GM19328 (cell line): Measurements from ENCODE around the gene ZNF497.
A peak's percentile ranks its signal among the peaks of the same experiment; 100 is the strongest.
"Not testable (repeated sequence)": the region's sequence is repeated elsewhere in the genome, so short reads cannot be mapped to it uniquely, and the experiment has no call there.

ENCODE experiments used
- ATAC-seq: cut with Tn5 transposase; IDR thresholded peaks from one replicate; pipeline ENCODE4 v1.9.1; 2021; ENCODE audit warnings: mild to moderate bottlenecking, moderate library complexity; ENCODE audit not compliant: unreplicated experiment

Gene ZNF497

DNA sequence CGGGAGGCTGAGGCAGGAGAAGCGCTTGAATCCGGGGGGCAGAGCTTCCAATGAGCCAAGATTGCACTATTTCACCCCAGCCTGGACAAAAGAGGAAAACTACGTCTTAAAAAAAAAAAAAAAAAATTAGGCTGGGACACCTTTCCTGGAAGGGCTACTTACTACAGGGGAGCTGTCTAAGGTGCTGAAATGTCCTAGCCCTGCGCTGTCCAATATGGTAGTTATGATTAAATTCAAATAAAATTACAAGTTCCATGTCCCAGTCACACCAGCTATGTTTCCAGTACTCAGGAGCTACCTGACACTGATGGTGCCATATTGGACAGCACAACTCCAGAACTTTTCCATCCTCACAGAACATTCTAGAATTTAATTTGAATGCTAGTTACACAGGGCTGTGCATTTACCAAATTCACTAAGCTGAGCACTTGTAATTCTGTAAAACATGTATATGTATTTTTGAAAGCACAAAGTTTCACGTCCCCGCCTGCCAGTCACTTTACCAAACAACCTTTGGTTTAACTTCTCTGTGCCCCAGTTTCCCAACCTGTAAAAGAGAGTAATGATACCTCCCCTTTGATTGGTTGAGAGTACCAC, 45.0 kb downstream of the ZNF497 start:
- ATAC-seq, result no peak

DNA sequence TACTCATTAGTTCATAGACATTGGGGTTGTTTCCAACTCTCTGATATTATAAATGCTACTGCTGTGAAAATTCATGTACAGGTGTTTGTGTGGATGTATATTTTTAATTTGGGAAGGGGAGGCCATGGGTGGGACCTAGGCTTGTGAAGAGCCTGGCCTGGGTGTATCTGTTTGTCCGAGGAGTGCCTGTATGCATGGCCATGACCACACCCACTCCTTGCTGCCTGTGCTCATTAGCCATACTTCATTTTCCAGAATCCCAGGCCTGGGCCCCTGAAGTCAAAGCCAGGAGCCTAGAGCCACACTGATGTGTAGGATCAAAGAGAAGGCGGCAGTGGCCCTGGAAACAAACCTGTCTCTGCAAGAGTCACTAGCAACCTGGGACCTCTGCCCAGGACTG, 47.0 kb downstream of the ZNF497 start:
- ATAC-seq, result no peak

DNA sequence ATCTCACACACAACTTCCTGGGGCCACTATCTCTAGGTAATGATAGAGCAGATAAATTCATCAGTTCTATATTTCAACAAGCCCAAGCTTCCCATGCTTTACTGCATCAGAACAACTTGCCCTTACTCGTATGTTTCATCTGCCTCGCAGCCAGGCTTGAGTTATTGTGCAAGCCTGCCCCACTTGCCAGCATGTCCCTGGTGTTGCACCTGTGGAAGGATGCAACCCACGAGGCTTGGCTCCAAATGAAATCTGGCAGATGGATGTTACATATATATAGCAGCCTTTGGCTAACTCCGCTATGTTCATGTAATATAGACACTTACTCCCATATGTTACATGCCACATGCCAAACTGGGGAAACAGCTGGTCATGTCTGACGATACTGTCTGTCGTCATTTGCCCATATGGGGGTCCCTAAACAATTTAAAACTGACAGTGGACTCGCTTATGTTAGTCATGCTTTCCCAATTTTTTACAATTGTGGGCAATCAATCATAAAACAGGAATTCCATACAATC, 51.1 kb downstream of the ZNF497 start:
- ATAC-seq, result no peak

DNA sequence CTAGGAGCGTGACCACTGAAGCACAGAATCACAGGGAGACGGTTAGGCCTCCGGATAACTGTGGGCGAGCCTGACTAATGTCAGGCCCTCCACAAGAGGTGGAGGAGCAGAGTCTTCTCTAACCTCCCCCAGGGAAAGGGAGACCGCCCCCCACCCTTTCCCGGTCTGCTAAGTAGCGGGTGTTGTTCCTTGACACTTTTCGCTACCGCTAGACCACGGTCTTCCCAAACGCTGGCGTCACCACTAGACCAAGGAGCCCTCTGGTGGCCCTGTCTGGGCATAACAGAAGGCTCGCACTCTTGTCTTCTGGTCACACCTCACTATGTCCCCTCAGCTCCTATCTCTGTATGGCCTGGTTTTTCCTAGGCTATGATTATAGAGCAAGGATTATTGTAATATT, 51.9 kb downstream of the ZNF497 start:
- ATAC-seq, result not testable (repeated sequence)

DNA sequence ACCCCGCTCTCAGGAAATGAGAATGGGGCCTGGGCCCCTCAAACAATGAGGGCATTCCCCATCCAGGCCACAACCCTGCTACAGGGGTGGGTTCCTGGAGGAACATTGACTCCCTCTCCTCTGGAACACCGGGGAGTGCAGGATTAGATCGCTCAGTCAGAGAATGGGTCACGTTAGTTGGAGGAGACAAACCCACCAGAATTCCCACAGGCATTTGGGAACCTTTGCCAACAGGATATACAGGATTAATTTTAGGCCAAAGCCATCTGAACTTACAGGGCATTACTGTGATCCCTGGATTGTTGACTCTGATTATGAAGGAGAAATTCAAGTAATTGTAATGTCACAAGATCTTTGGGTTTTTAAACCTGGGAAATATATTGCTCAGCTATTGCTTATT, 54.8 kb downstream of the ZNF497 start:
- ATAC-seq, result no peak

DNA sequence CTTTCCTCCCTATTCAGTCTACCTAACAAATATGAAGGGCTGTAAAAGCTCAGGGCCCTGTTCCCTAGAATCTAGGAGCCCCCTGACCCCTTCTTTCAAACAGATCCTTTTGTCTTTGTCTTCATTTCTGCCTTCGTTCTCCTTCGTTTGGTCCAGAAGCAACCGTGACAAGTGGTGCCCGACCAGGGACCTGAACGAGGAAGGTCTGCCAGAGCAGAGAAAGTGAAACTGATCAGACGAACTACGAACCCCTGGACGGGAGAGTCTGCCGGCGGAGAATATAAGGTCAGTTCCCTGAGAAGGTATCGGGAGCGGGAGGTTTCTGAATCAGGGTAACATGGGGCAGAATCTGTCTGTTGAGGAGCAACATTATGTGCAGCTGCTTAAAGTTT, 56.6 kb downstream of the ZNF497 start:
- ATAC-seq, result no peak

DNA sequence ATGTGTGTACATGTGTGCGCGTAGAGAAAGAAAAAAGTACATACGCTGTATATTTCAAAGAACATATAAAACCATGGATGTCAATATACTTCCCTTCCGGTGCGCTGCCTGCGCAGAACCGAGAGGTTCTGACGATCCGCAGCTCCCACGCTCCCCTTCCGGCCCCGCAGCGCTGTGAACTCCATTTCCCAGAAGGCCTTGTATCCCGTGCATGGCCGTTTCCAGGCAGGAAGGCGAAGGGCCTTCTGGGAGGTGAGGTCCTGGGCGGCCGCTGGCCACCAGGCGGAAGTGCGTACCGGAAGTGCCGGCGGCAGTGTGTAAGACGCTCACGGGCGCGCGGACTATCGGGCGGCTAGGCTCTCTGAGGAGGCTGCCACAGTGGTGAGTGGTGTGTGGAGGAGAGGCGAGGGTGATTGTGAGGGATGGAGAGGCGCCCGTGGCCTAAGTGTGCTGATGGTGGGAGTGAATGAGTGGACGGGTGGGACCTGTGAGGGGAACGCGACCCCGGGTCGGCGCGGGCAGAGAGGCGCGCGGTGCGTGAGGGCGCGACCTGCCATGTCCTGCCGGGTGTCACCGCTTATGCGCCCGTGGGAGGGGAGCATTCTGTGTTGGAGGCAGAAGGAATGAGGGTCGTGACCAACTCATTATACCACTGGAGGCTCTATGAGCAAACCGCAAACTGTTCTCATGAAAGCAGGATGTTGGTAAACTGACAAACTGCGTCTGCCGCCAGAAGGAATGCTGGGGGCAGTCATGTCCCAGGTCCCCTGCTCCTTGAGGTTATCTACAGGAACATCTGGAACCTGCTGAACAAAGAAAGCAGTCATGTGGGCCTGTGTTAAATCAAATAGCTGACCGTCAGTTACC, 57.3 kb downstream of the ZNF497 start, which contains the start of gene ERVK3-1:
Gene ERVK3-1, plus strand, starts transcription at position 313 of the 867 bp plus-strand sequence. CDS start 6,792 bp downstream, outside the sequence.
- ATAC-seq, result peak; percentile 96

DNA sequence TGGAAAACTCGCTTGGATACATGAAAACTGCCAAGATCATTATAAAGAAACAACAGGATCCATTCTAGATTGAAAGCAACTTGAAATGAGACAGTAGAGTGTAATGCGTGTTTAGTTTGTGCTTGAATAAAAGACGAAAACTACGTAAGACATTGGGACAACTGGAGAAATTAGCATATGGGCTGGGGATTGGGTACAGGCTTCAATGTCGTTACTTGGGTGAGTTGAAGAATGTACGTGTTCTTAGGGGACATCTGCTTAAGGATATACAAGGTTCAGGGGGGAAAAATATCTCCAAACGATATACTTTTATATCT, 57.8 kb downstream of the ZNF497 start:
- no peak for ATAC-seq
